CD4-positive, alpha-beta T cell treated with Interleukin-4 for 1 hour (primary cell): ENCODE data around the gene ETFDH.

Experiments used
- DNase-seq, 2 donors: peaks; one replicate each; pipeline ENCODE4 v3.0.0-alpha.2; 2020 to 2022

The ETFDH gene

GRCh38 chr4:158756588-158756987 lies 84.5 kb downstream of the ETFDH start:
- no peak for DNase-seq

- no peak for DNase-seq
These were observed 86.0 kb downstream of the ETFDH start for GRCh38 chr4:158758142-158758541.

GRCh38 chr4:158758703-158759102 lies 86.6 kb downstream of the ETFDH start:
- DNase-seq = no peak
